Liver (tissue), 9 donors: ENCODE results near the gene LRIG1. TPM values are rescaled to one million over a fixed set of nuclear protein-coding genes. Genes with fewer than 3 reads are reported as not detected.

ENCODE experiments used
- DNase-seq: peaks from one replicate; pipeline ENCODE4 v3.0.0-alpha.2; 2017; ENCODE audit warnings: low spot score
- H3K27ac ChIP-seq, 2 donors: one replicate each; pipeline ENCODE4 v1.7.0; 2013; ENCODE audit warnings: inconsistent platforms in 2 of 2, low read length in 2 of 2, control low read depth in 1 of 2, low read depth in 1 of 2, mild to moderate bottlenecking in 1 of 2
- H3K27me3 ChIP-seq, 4 donors: one replicate each; pipeline versions ENCODE4 v1.6.1 to v1.7.0; 2013; ENCODE audit warnings: low read length in 3 of 4, inconsistent platforms in 1 of 4, mild to moderate bottlenecking in 1 of 4, moderate library complexity in 1 of 4; ENCODE audit not compliant: control insufficient read depth in 4 of 4, insufficient read depth in 4 of 4
- H3K36me3 ChIP-seq, 4 donors: one replicate each; pipeline versions ENCODE4 v1.6.1 to v1.7.0; 2013; ENCODE audit warnings: low read length in 3 of 4, mild to moderate bottlenecking in 3 of 4, low read depth in 1 of 4, moderate library complexity in 1 of 4; ENCODE audit not compliant: control insufficient read depth in 4 of 4, insufficient read depth in 3 of 4
- H3K4me1 ChIP-seq, 4 donors: one replicate each; pipeline versions ENCODE4 v1.6.1 to v1.7.0; 2013; ENCODE audit warnings: low read length in 3 of 4, mild to moderate bottlenecking in 3 of 4, moderate library complexity in 1 of 4; ENCODE audit not compliant: control insufficient read depth in 4 of 4, insufficient read depth in 4 of 4
- H3K4me3 ChIP-seq, 3 donors: one replicate each; pipeline versions ENCODE4 v1.6.1 to v1.7.0; 2013; ENCODE audit warnings: low read length in 3 of 3, control low read depth in 1 of 3, low read depth in 1 of 3, mild to moderate bottlenecking in 1 of 3
- H3K9ac ChIP-seq, 2 donors: one replicate each; pipeline ENCODE4 v1.7.0; 2013; ENCODE audit warnings: low read length in 2 of 2, mild to moderate bottlenecking in 2 of 2, moderate library complexity in 2 of 2, control low read depth in 1 of 2, low read depth in 1 of 2
- H3K9me3 ChIP-seq, 4 donors: one replicate each; pipeline versions ENCODE4 v1.6.1 to v1.7.0; 2013; ENCODE audit warnings: low read length in 3 of 4; ENCODE audit not compliant: control insufficient read depth in 4 of 4
- ATF3 ChIP-seq: IDR thresholded peaks from 2 replicates; pipeline ENCODE4 v1.6.1; 2016; ENCODE audit warnings: antibody characterized with exemption
- EGR1 ChIP-seq, 2 donors: IDR thresholded peaks; 2 replicates each; pipeline ENCODE4 v1.6.1; 2016 to 2018; ENCODE audit warnings: antibody characterized with exemption in 2 of 2, low read depth in 2 of 2
- FOXA1 ChIP-seq: IDR thresholded peaks from 2 replicates; pipeline ENCODE4 v1.6.1; 2016; ENCODE audit warnings: antibody characterized with exemption
- FOXA2 ChIP-seq: IDR thresholded peaks from 2 replicates; pipeline ENCODE4 v1.6.1; 2016; ENCODE audit warnings: antibody characterized with exemption
- GABPA ChIP-seq, 2 donors: IDR thresholded peaks in 1 of 2; conservative IDR thresholded peaks in 1 of 2; 2 replicates each; pipeline ENCODE4 v1.6.1; 2016; ENCODE audit warnings: antibody characterized with exemption in 2 of 2, mild to moderate bottlenecking in 1 of 2, moderate library complexity in 1 of 2
- HNF4A ChIP-seq, 2 donors: conservative IDR thresholded peaks; 2 replicates each; pipeline ENCODE4 v1.6.1; 2016; ENCODE audit warnings: antibody characterized with exemption in 2 of 2, mild to moderate bottlenecking in 2 of 2
- HNF4G ChIP-seq: IDR thresholded peaks from 2 replicates; pipeline ENCODE4 v1.6.1; 2016; ENCODE audit warnings: antibody characterized with exemption
- JUND ChIP-seq, 2 donors: IDR thresholded peaks; 2 replicates each; pipeline ENCODE4 v1.6.1; 2016; ENCODE audit warnings: antibody characterized with exemption in 2 of 2
- MAX ChIP-seq: IDR thresholded peaks from 2 replicates; pipeline ENCODE4 v1.6.1; 2016; ENCODE audit warnings: antibody characterized with exemption
- NR2F2 ChIP-seq: IDR thresholded peaks from 2 replicates; pipeline ENCODE4 v1.6.1; 2016; ENCODE audit warnings: antibody characterized with exemption
- RAD21 ChIP-seq, 2 donors: IDR thresholded peaks; 2 replicates each; pipeline ENCODE4 v1.6.1; 2016; ENCODE audit warnings: antibody characterized with exemption in 2 of 2, mild to moderate bottlenecking in 2 of 2
- REST ChIP-seq: IDR thresholded peaks from 2 replicates; pipeline ENCODE4 v1.6.1; 2016; ENCODE audit warnings: antibody characterized with exemption, mild to moderate bottlenecking
- RXRA ChIP-seq, 2 donors: IDR thresholded peaks; 2 replicates each; pipeline ENCODE4 v1.6.1; 2017 to 2018; ENCODE audit warnings: antibody characterized with exemption in 2 of 2, mild to moderate bottlenecking in 1 of 2
- SP1 ChIP-seq: IDR thresholded peaks from 2 replicates; pipeline ENCODE4 v1.6.1; 2018; ENCODE audit warnings: antibody characterized with exemption, mild to moderate bottlenecking
- TAF1 ChIP-seq: conservative IDR thresholded peaks from 2 replicates; pipeline ENCODE4 v1.6.1; 2016; ENCODE audit warnings: antibody characterized with exemption, mild to moderate bottlenecking
- YY1 ChIP-seq: IDR thresholded peaks from 2 replicates; pipeline ENCODE4 v1.6.1; 2016; ENCODE audit warnings: antibody characterized with exemption, mild to moderate bottlenecking
- ZBTB33 ChIP-seq: IDR thresholded peaks from 2 replicates; pipeline ENCODE4 v1.6.1; 2016; ENCODE audit warnings: antibody characterized with exemption
- WGBS: extraction: QIAGEN DNeasy Blood & Tissue Kit; methylation state at CpG from one replicate; pipeline ENCODE4 v1.1.7; 2013; 5-methylcytosine and 5-hydroxymethylcytosine counted together
- polyA plus RNA-seq, 2 donors: library from polyadenylated mRNA; stranded (reverse) in 1 of 2; unstranded in 1 of 2; fragments of 200-250 nt in 1 of 2; fragments of >200 nt in 1 of 2; fragmentation: Nextera tagmentation in 1 of 2; extraction: Ambion mirVana in 1 of 2; gene quantifications; one replicate each; pipeline versions ENCODE4 v1.2.1 to v1.2.3, GENCODE V29; 2013 to 2015
- total RNA-seq, 2 donors: library from RNA; depleted of rRNA; stranded (reverse); fragments of >200 nt; gene quantifications; one replicate each; pipeline ENCODE4 v1.2.3, GENCODE V29; 2014
- donor health status: healthy.
- donor health status: healthy.
- donor health status: healthy.
- donor health status: healthy.
- donor health status: healthy.

LRIG1 gene
- total and polyA plus RNA-seq, 4 donors = 9.4 to 48.9 (median 12.9) TPM

GRCh38 chr3:66486202-66486601 lies 14.6 kb downstream of the LRIG1 start:
- no peaks in the 10 kb centered on the region for H3K36me3 ChIP-seq
- WGBS = 95% methylated on average over 6 of the region's 6 CpGs
- peaks cover 6 to 36% (median 27%) of the 10 kb centered on the region in 4 donors for H3K4me1 ChIP-seq
- H3K27ac ChIP-seq = no peak overlapping the region
- TF ChIP-seq REST (no peak), MAX (no peak), NR2F2 (no peak), ATF3 (no peak), RAD21 (IDR thresholded peaks at IDR 0.05) (no peak), JUND (IDR thresholded peaks at IDR 0.05) (no peak), YY1 (no peak), ZBTB33 (no peak), SP1 (no peak), FOXA2 (no peak), EGR1 (IDR thresholded peaks at IDR 0.05; ENCODE audit: low read depth in 2 of 2) (no peak), RXRA (IDR thresholded peaks at IDR 0.05) (no peak), TAF1 (no peak), HNF4G (no peak), FOXA1 (no peak), HNF4A (conservative IDR thresholded peaks at IDR 0.05) (no peak)
- H3K4me3 ChIP-seq = no peak overlapping the region
- no peaks in the 10 kb centered on the region for H3K9me3 ChIP-seq
- H3K9ac ChIP-seq = no peak overlapping the region
- no peak for DNase-seq
- no peaks in the 10 kb centered on the region for H3K27me3 ChIP-seq

GRCh38 chr3:66485291-66485968 lies 15.4 kb downstream of the LRIG1 start:
- DNase-seq = no peak
- 83% methylated on average over 12 of the region's 12 CpGs for WGBS
- H3K4me1 ChIP-seq = peaks cover 9 to 36% (median 28%) of the 10 kb centered on the region in 4 donors
- no peaks in the 10 kb centered on the region for H3K36me3 ChIP-seq
- no peaks in the 10 kb centered on the region for H3K9me3 ChIP-seq
- H3K27ac ChIP-seq = no peak overlapping the region
- no peaks in the 10 kb centered on the region for H3K27me3 ChIP-seq
- no peak overlapping the region for H3K4me3 ChIP-seq
- H3K9ac ChIP-seq = no peak overlapping the region
- TF ChIP-seq REST (no peak), NR2F2 (no peak), FOXA2 (no peak), JUND (IDR thresholded peaks at IDR 0.05) (no peak), ATF3 (no peak), GABPA (IDR thresholded peaks at IDR 0.05 in 1 of 2, conservative IDR thresholded peaks at IDR 0.05 in 1 of 2) (no peak), RAD21 (IDR thresholded peaks at IDR 0.05) (no peak), MAX (no peak), HNF4A (conservative IDR thresholded peaks at IDR 0.05) (no peak), FOXA1 (no peak), YY1 (no peak), HNF4G (no peak), ZBTB33 (no peak)
